H1 (cell line): Measurements from ENCODE around the gene TCEAL7. TPM values are rescaled to one million over a fixed set of nuclear protein-coding genes. Genes with fewer than 3 reads are reported as not detected.

Experiments used
- ATF3 ChIP-seq: IDR thresholded peaks from 2 replicates; pipeline ENCODE4 v1.6.1; 2011; ENCODE audit warnings: low read depth, mild to moderate bottlenecking, low read length; ENCODE audit not compliant: insufficient read depth
- CBX5 ChIP-seq: fragments of 300-800, 300-1000 bp; sonication (generic); IDR thresholded peaks from 2 replicates; pipeline ENCODE4 v1.7.1; 2016; ENCODE audit warnings: antibody characterized with exemption, low read length, low read depth
- CEBPB ChIP-seq: IDR thresholded peaks from 2 replicates; pipeline ENCODE4 v1.6.1; 2012; ENCODE audit warnings: low read depth, low read length
- CTBP2 ChIP-seq: IDR thresholded peaks from 2 replicates; pipeline ENCODE4 v1.7.0; 2011; ENCODE audit warnings: borderline replicate concordance, mild to moderate bottlenecking, moderate library complexity, mixed read lengths, low read length; ENCODE audit not compliant: insufficient read depth, insufficient read length
- EGR1 ChIP-seq: IDR thresholded peaks from 2 replicates; pipeline ENCODE4 v1.6.1; 2011; ENCODE audit warnings: low read depth, low read length, borderline replicate concordance
- HDAC2 ChIP-seq, 2 experiments: fragments of 300-600 bp in 1 of 2; sonication (generic) in 1 of 2; IDR thresholded peaks; 2 replicates each; pipeline ENCODE4 v1.6.1; 2011 to 2012; ENCODE audit warnings: low read depth in 2 of 2, low read length in 2 of 2, mild to moderate bottlenecking in 2 of 2, moderate library complexity in 2 of 2, borderline replicate concordance in 1 of 2, inconsistent platforms in 1 of 2
- JUN ChIP-seq: IDR thresholded peaks from 2 replicates; pipeline ENCODE4 v1.6.1; 2011; ENCODE audit warnings: low read depth, mild to moderate bottlenecking, improper control_type of control experiment, low read length
- NRF1 ChIP-seq: IDR thresholded peaks from 2 replicates; pipeline ENCODE4 v1.6.1; 2011; ENCODE audit warnings: mild to moderate bottlenecking, low read depth, low read length, improper control_type of control experiment
- PHF8 ChIP-seq: fragments of 200-600 bp; sonication (generic); conservative IDR thresholded peaks from 2 replicates; pipeline ENCODE4 v1.7.1; 2012; ENCODE audit warnings: low read depth, mild to moderate bottlenecking, inconsistent platforms, low read length, moderate library complexity
- POU5F1 ChIP-seq: IDR thresholded peaks from 2 replicates; pipeline ENCODE4 v1.6.1; 2011; ENCODE audit warnings: low read depth, mild to moderate bottlenecking, low read length, moderate library complexity
- RAD21 ChIP-seq, 2 experiments: IDR thresholded peaks in 1 of 2; conservative IDR thresholded peaks in 1 of 2; 2 replicates each; pipeline ENCODE4 v1.6.1; 2011; ENCODE audit warnings: low read depth in 2 of 2, low read length in 2 of 2, improper control_type of control experiment in 1 of 2, inconsistent platforms in 1 of 2, mild to moderate bottlenecking in 1 of 2, moderate library complexity in 1 of 2
- RNF2 ChIP-seq: fragments of 200-900, 300-1000 bp; sonication (generic); IDR thresholded peaks from 2 replicates; pipeline ENCODE4 v1.7.1; 2016; ENCODE audit warnings: borderline replicate concordance, low read depth, mild to moderate bottlenecking, antibody characterized with exemption, low read length; ENCODE audit not compliant: poor library complexity, severe bottlenecking; ENCODE audit errors: missing control alignments
- RXRA ChIP-seq: IDR thresholded peaks from 2 replicates; pipeline ENCODE4 v1.6.1; 2011; ENCODE audit warnings: low read depth, mild to moderate bottlenecking, low read length, moderate library complexity; ENCODE audit not compliant: insufficient read depth
- SAP30 ChIP-seq: fragments of 300-600 bp; sonication (generic); IDR thresholded peaks from 2 replicates; pipeline ENCODE4 v1.7.1; 2012; ENCODE audit warnings: low read length, moderate library complexity, mild to moderate bottlenecking, inconsistent platforms; ENCODE audit not compliant: insufficient read depth, insufficient replicate concordance
- SIX5 ChIP-seq: IDR thresholded peaks from 2 replicates; pipeline ENCODE4 v1.6.1; 2011; ENCODE audit warnings: mild to moderate bottlenecking, low read depth, low read length
- SP4 ChIP-seq: IDR thresholded peaks from 2 replicates; pipeline ENCODE4 v1.6.1; 2012; ENCODE audit warnings: low read length, inconsistent platforms
- TAF1 ChIP-seq: IDR thresholded peaks from 2 replicates; pipeline ENCODE4 v1.6.1; 2011; ENCODE audit warnings: mild to moderate bottlenecking, low read depth, low read length
- USF2 ChIP-seq: IDR thresholded peaks from 2 replicates; pipeline ENCODE4 v1.6.1; 2011; ENCODE audit warnings: low read length, improper control_type of control experiment
- polyA plus RNA-seq, 7 experiments: library from polyadenylated mRNA; depleted of rRNA in 3 of 7; stranded (reverse) in 5 of 7; unstranded in 2 of 7; fragments of >200 nt in 5 of 7; fragments of 200-250 nt in 2 of 7; gene quantifications; 1 replicate in 5 of 7; 2 replicates in 1 of 7; 4 replicates in 1 of 7; pipeline versions ENCODE4 v1.2.1 to v1.2.3, GENCODE V29; 2011 to 2013; ENCODE audit warnings: missing spikeins in 2 of 7, mixed read lengths in 2 of 7
- total RNA-seq: library from RNA; stranded (reverse); fragmentation: NEBNext Ultra II Directional; extraction: Animal tissue kit (Norgen Biotek cat#: 25700); gene quantifications from 2 replicates; pipeline ENCODE4 v1.2.1, GENCODE V29; 2021

TCEAL7 gene
- total and polyA plus RNA-seq, 2 of the 8 experiments (the other 6 are each of a cell fraction or from before 2014, with no cell fraction given): 7.9 to 11.6 TPM

- no peak for TF ChIP-seq HDAC2 (IDR thresholded peaks at IDR 0.05; ENCODE audit: borderline replicate concordance in 1 of 2, low read depth in 2 of 2, low read length in 2 of 2)
- no peak for TF ChIP-seq CTBP2
- TF ChIP-seq ATF3: no peak
- TF ChIP-seq RNF2: no peak
- TF ChIP-seq TAF1: peak; percentile 74
- TF ChIP-seq RXRA: no peak
- TF ChIP-seq POU5F1: no peak
- TF ChIP-seq SAP30: no peak
- TF ChIP-seq NRF1: no peak
- no peak for TF ChIP-seq RAD21 (IDR thresholded peaks at IDR 0.05 in 1 of 2, conservative IDR thresholded peaks at IDR 0.05 in 1 of 2; ENCODE audit: low read depth in 2 of 2, low read length in 2 of 2)
- TF ChIP-seq SIX5: no peak
- no peak for TF ChIP-seq JUN
- TF ChIP-seq SP4: no peak
- no peak for TF ChIP-seq USF2
- TF ChIP-seq CEBPB: no peak
- peak; percentile 60 for TF ChIP-seq PHF8
- TF ChIP-seq EGR1: no peak
- TF ChIP-seq CBX5: no peak
Measured at GRCh38 chrX:103356130-103356798, 26.2 kb downstream of the TCEAL7 start, which contains the start of gene TCEAL9 (continued).
